Measurements from ENCODE around the gene SLC6A5. TPM values are rescaled to one million over a fixed set of nuclear protein-coding genes. Genes with fewer than 3 reads are reported as not detected.

SLC6A5 gene
- total and polyA plus RNA-seq, 2 of the 8 experiments (the other 6 are each of a cell fraction or from before 2014, with no cell fraction given): not detected

DNA sequence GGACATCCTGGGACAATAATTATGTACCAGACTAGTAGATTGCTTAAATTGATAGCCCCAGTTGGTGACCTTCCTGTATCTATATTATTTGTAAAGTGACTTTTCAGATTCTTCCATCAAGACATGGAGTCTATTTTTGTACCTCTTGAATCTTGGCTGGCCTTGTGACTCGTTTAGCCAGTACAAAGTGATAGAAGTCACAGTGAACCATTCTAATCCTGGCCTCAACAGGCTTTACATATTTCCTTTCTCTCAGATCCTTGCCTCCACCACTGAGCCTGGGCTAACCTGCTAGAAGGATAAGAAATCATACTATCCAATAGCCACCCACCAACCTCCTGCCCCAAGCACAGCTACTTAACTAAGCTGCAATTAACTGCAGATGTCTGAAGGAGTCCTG, 37.5 kb upstream of the SLC6A5 start:
- H3K4me2 ChIP-seq (ENCODE audit: insufficient read depth in 1 of 2, low read depth in 2 of 2, low read length in 2 of 2): no peak overlapping the region
- H3K9me3 ChIP-seq (ENCODE audit: insufficient read depth in 2 of 2, low read depth in 1 of 2, low read length in 1 of 2): 0 out of 4 replicates have a peak, but pooled peaks cover 0 to 3% of the 10 kb centered on the region in 2 experiments
- H4K8ac ChIP-seq (ENCODE audit: extremely low read depth, insufficient read depth, low read length): no peak overlapping the region
- no peak overlapping the region for H2BK15ac ChIP-seq (ENCODE audit: low read length)
- ChIA-PET POLR2A (ENCODE audit: partially characterized antibody) (no interaction called here), CTCF (ENCODE audit: partially characterized antibody) (no interaction called here)
- TF ChIP-seq CBX5 (IDR thresholded peaks at IDR 0.05; ENCODE audit: low read depth, low read length): no peak
- H2BK5ac ChIP-seq (ENCODE audit: low read depth, low read length): no peak overlapping the region
- H3K79me2 ChIP-seq (ENCODE audit: control insufficient read depth in 1 of 2, insufficient read depth in 2 of 2, low read length in 2 of 2): no peaks in the 10 kb centered on the region
- no peak overlapping the region for H2AK5ac ChIP-seq (ENCODE audit: low read depth, low read length)
- no peak overlapping the region for H3K18ac ChIP-seq (ENCODE audit: extremely low read depth, low read length)
- no peak overlapping the region for H2BK120ac ChIP-seq (replicated peaks; ENCODE audit: low read depth, low read length)
- no peaks in the 10 kb centered on the region for H3K36me3 ChIP-seq (ENCODE audit: control insufficient read depth in 2 of 4, insufficient read depth in 4 of 4, low read length in 3 of 4)
- H3K23me2 ChIP-seq (ENCODE audit: low read depth, low read length): no peaks in the 10 kb centered on the region
- no peak for FAIRE-seq
- no peak overlapping the region for H4K5ac ChIP-seq (ENCODE audit: insufficient read length, low read depth, low read length)
- no peak overlapping the region for H2BK20ac ChIP-seq (ENCODE audit: low read length)
- H4K20me1 ChIP-seq (replicated peaks in 1 of 2; ENCODE audit: control insufficient read depth in 1 of 2, insufficient read depth in 2 of 2, low read length in 2 of 2): no peaks in the 10 kb centered on the region
- H4K91ac ChIP-seq (replicated peaks; ENCODE audit: insufficient read length, low read length): no peak overlapping the region
- H3K56ac ChIP-seq (replicated peaks; ENCODE audit: insufficient read length, low read depth, low read length): no peak overlapping the region
- no peaks in the 10 kb centered on the region for H3K4me1 ChIP-seq (replicated peaks in 1 of 4; ENCODE audit: control insufficient read depth in 3 of 4, insufficient read depth in 4 of 4, low read length in 3 of 4)
- H3K23ac ChIP-seq (ENCODE audit: insufficient read length): no peak overlapping the region
- WGBS, 2 experiments (ENCODE audit: extremely low coverage in 1 of 2, insufficient coverage in 1 of 2, insufficient read length in 1 of 2, insufficient replicate concordance in 2 of 2, low coverage in 1 of 2, low lambda C conversion rate in 2 of 2, missing lambda C conversion rate in 1 of 2): 81% methylated on average over 1 of the region's 1 CpG; no CpG with 5 or more reads in 1 of the 2 experiments
- no peak overlapping the region for H2BK12ac ChIP-seq (ENCODE audit: low read depth, low read length)
- no peak overlapping the region for H2AFZ ChIP-seq (ENCODE audit: low read length)
- H3K4me3 ChIP-seq (ENCODE audit: extremely low read depth in 1 of 4, insufficient read depth in 2 of 4, low read depth in 3 of 4, low read length in 4 of 4): no peak overlapping the region
- H3K27me3 ChIP-seq (replicated peaks in 1 of 4; ENCODE audit: control insufficient read depth in 3 of 4, extremely low read depth in 1 of 4, insufficient read depth in 3 of 4, low read length in 3 of 4): no peaks in the 10 kb centered on the region
- no peak overlapping the region for H3K27ac ChIP-seq (ENCODE audit: low read depth, low read length)
- no peak overlapping the region for H3K4ac ChIP-seq (replicated peaks; ENCODE audit: insufficient read length, low read depth, low read length)
- DNase-seq (ENCODE audit: low read depth in 1 of 2, low spot score in 2 of 2): no peak
- no peak overlapping the region for H3K9ac ChIP-seq (replicated peaks in 1 of 4; ENCODE audit: extremely low read depth in 1 of 4, low read depth in 3 of 4, low read length in 3 of 4)
- H3K14ac ChIP-seq (ENCODE audit: insufficient read length): no peak overlapping the region
- no peaks in the 10 kb centered on the region; the same call in 1 of the 2 replicates for H3K79me1 ChIP-seq (ENCODE audit: low read depth, low read length)
